Measurements from ENCODE around the gene SOX1.

SOX1 gene

GRCh38 chr13:112066624-112067004, 335 bp upstream of the SOX1 start:
- no peaks in the 10 kb centered on the region for H3K36me3 ChIP-seq (ENCODE audit: insufficient read depth, low read length)
- H3K27ac ChIP-seq (ENCODE audit: low read length), result no peak overlapping the region
- no peaks in the 10 kb centered on the region for H3K79me2 ChIP-seq (ENCODE audit: insufficient read depth, low read length)
- no peak overlapping the region for H3K9ac ChIP-seq (ENCODE audit: low read depth, low read length)
- no peaks in the 10 kb centered on the region for H4K20me1 ChIP-seq (ENCODE audit: insufficient read depth, low read length)
- no peak overlapping the region for H2AFZ ChIP-seq (ENCODE audit: low read depth, low read length)
- no peak overlapping the region for H3K4me2 ChIP-seq (ENCODE audit: insufficient read depth, low read length)
- H3K9me3 ChIP-seq (ENCODE audit: insufficient read depth, low read length, severe bottlenecking), result no peaks in the 10 kb centered on the region
- TF ChIP-seq, protein P1, sequence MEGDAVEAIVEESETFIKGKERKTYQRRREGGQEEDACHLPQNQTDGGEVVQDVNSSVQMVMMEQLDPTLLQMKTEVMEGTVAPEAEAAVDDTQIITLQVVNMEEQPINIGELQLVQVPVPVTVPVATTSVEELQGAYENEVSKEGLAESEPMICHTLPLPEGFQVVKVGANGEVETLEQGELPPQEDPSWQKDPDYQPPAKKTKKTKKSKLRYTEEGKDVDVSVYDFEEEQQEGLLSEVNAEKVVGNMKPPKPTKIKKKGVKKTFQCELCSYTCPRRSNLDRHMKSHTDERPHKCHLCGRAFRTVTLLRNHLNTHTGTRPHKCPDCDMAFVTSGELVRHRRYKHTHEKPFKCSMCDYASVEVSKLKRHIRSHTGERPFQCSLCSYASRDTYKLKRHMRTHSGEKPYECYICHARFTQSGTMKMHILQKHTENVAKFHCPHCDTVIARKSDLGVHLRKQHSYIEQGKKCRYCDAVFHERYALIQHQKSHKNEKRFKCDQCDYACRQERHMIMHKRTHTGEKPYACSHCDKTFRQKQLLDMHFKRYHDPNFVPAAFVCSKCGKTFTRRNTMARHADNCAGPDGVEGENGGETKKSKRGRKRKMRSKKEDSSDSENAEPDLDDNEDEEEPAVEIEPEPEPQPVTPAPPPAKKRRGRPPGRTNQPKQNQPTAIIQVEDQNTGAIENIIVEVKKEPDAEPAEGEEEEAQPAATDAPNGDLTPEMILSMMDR (IDR thresholded peaks at IDR 0.05; ENCODE audit: borderline replicate concordance, extremely low read depth, low read length, poor library complexity, severe bottlenecking), result no peak
- TF ChIP-seq EZH2 (IDR thresholded peaks at IDR 0.05; ENCODE audit: borderline replicate concordance, low read depth, low read length, severe bottlenecking), result no peak
- H3K4me1 ChIP-seq (ENCODE audit: insufficient read depth, low read length), result no peaks in the 10 kb centered on the region
- peaks cover 3% of the 10 kb centered on the region for H3K27me3 ChIP-seq (ENCODE audit: insufficient read depth, low read length, poor library complexity)
- H3K4me3 ChIP-seq (ENCODE audit: low read depth in 1 of 2, low read length in 2 of 2), result no peak overlapping the region
- DNase-seq (no peak), ATAC-seq (ENCODE audit: insufficient read depth, low read depth) (no peak)

- ATAC-seq (ENCODE audit: insufficient read depth, low read depth), result no peak
- Histone ChIP-seq H3K4me1 (ENCODE audit: insufficient read depth, low read length) (no peaks in the 10 kb centered on the region), H4K20me1 (ENCODE audit: insufficient read depth, low read length) (no peaks in the 10 kb centered on the region), H3K4me2 (ENCODE audit: insufficient read depth, low read length) (no peak overlapping the region), H3K79me2 (ENCODE audit: insufficient read depth, low read length) (no peaks in the 10 kb centered on the region), H3K27me3 (ENCODE audit: insufficient read depth, low read length, poor library complexity) (peaks cover 3% of the 10 kb centered on the region), H3K9ac (ENCODE audit: low read depth, low read length) (no peak overlapping the region), H3K9me3 (ENCODE audit: insufficient read depth, low read length, severe bottlenecking) (no peaks in the 10 kb centered on the region), H3K4me3 (ENCODE audit: low read depth in 1 of 2, low read length in 2 of 2) (no peak overlapping the region), H3K27ac (ENCODE audit: low read length) (no peak overlapping the region), H3K36me3 (ENCODE audit: insufficient read depth, low read length) (no peaks in the 10 kb centered on the region), H2AFZ (ENCODE audit: low read depth, low read length) (no peak overlapping the region)
- DNase-seq, result no peak
- TF ChIP-seq EZH2 (IDR thresholded peaks at IDR 0.05; ENCODE audit: borderline replicate concordance, low read depth, low read length, severe bottlenecking), result no peak
- TF ChIP-seq, protein P1 (IDR thresholded peaks at IDR 0.05; ENCODE audit: borderline replicate concordance, extremely low read depth, low read length, poor library complexity, severe bottlenecking), result no peak
Observed at GRCh38 chr13:112067871-112068539, 1.1 kb downstream of the SOX1 start.

GRCh38 chr13:112068540-112069060, 1.7 kb downstream of the SOX1 start:
- H3K9ac ChIP-seq (ENCODE audit: low read depth, low read length), result no peak overlapping the region
- no peak overlapping the region for H2AFZ ChIP-seq (ENCODE audit: low read depth, low read length)
- no peaks in the 10 kb centered on the region for H3K36me3 ChIP-seq (ENCODE audit: insufficient read depth, low read length)
- peaks cover 3% of the 10 kb centered on the region for H3K27me3 ChIP-seq (ENCODE audit: insufficient read depth, low read length, poor library complexity)
- H3K4me2 ChIP-seq (ENCODE audit: insufficient read depth, low read length), result no peak overlapping the region
- H3K9me3 ChIP-seq (ENCODE audit: insufficient read depth, low read length, severe bottlenecking), result no peaks in the 10 kb centered on the region
- H3K79me2 ChIP-seq (ENCODE audit: insufficient read depth, low read length), result no peaks in the 10 kb centered on the region
- TF ChIP-seq EZH2 (IDR thresholded peaks at IDR 0.05; ENCODE audit: borderline replicate concordance, low read depth, low read length, severe bottlenecking), result no peak
- TF ChIP-seq, protein P1 (IDR thresholded peaks at IDR 0.05; ENCODE audit: borderline replicate concordance, extremely low read depth, low read length, poor library complexity, severe bottlenecking), result no peak
- H4K20me1 ChIP-seq (ENCODE audit: insufficient read depth, low read length), result no peaks in the 10 kb centered on the region
- H3K4me3 ChIP-seq (ENCODE audit: low read depth in 1 of 2, low read length in 2 of 2), result no peak overlapping the region
- no peak overlapping the region for H3K27ac ChIP-seq (ENCODE audit: low read length)
- no peaks in the 10 kb centered on the region for H3K4me1 ChIP-seq (ENCODE audit: insufficient read depth, low read length)
- ATAC-seq (ENCODE audit: insufficient read depth, low read depth) (no peak), DNase-seq (no peak)
